C4-2B (cell line): ENCODE results near the gene FAM124B.

Experiments used
- CTCF ChIP-seq: fragments of 450-650 bp; conservative IDR thresholded peaks from 2 replicates; pipeline ENCODE4 v1.5.1; 2017; ENCODE audit warnings: mild to moderate bottlenecking
- ZFX ChIP-seq: fragments of 450-650 bp; IDR thresholded peaks from 2 replicates; pipeline ENCODE4 v1.6.1; 2017

- TF ChIP-seq CTCF (no peak), ZFX (no peak)
Observed at GRCh38 chr2:224331698-224332097, 70.2 kb downstream of the FAM124B start.
